Transverse colon (tissue), 3 donors: Measurements from ENCODE around the gene MGAT3.

ENCODE experiments used
- CTCF ChIP-seq, 5 experiments: fragments of 200-600 bp in 3 of 5; fragments of 450-650 bp in 2 of 5; sonication (generic) in 3 of 5; IDR thresholded peaks; 1 replicate in 2 of 5; 2 replicates in 3 of 5; pipeline ENCODE4 v1.5.1; 2016 to 2017; ENCODE audit warnings: antibody characterized with exemption in 5 of 5, inconsistent platforms in 3 of 5, mild to moderate bottlenecking in 2 of 5, moderate library complexity in 1 of 5
- EP300 ChIP-seq: sonication (generic); formaldehyde crosslinking; IDR thresholded peaks from one replicate; pipeline ENCODE4 v1.6.1; 2017; ENCODE audit warnings: antibody characterized with exemption, low read depth
- POLR2A ChIP-seq: fragments of 450-650 bp; IDR thresholded peaks from one replicate; pipeline ENCODE4 v1.6.1; 2016; ENCODE audit warnings: antibody characterized with exemption, mild to moderate bottlenecking, moderate library complexity

DNA sequence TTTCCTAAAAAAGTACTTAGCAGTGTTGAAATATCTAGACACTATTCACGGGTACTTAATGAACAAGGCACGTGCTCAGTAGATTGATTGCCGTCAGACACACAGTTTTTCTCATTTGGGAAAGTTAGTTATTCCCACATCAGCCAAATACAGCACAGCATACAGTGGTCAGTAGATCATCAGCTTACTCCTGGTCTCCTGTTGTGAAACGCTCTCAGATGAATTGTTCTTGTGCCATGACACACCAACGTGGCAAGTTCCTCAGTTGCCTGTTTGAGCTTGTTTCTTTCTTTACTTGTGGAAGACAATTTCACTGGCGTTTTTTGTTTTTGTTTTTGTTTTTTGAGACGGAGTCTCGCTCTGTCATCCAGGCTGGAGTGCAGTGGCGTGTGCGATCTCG lies 48.6 kb upstream of the MGAT3 start:
- TF ChIP-seq CTCF (IDR thresholded peaks at IDR 0.05) (no peak), POLR2A (no peak), EP300 (no peak)
